GM12874 (cell line): ENCODE results near the gene REEP2.

Source experiments
- TF ChIP-seq, protein P1 (sequence below): IDR thresholded peaks from 2 replicates; pipeline ENCODE4 v1.5.1; 2011; ENCODE audit warnings: low read depth, mild to moderate bottlenecking, control low read depth, low read length, moderate library complexity; ENCODE audit not compliant: insufficient read depth

The REEP2 gene

DNA sequence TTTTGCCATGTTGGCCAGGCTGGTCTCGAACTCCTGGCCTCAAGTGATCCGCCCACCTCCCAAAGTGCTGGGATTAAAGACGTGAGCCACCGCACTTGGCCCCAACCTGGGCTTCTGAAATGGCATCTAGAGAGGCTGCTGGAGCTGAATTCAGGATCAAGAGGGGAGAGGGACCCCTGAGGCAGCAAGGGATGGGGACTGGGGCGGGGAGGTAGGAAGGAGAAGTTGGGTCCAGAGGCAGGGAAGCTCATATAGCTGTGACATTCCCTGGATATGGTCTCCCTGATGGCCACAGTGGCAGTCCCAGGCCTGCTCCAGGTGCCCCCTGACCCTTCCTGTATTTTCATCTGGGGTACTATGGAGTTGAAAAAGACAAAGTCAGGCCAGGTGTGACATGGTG lies 12.1 kb downstream of the REEP2 start:
- TF ChIP-seq, protein P1, sequence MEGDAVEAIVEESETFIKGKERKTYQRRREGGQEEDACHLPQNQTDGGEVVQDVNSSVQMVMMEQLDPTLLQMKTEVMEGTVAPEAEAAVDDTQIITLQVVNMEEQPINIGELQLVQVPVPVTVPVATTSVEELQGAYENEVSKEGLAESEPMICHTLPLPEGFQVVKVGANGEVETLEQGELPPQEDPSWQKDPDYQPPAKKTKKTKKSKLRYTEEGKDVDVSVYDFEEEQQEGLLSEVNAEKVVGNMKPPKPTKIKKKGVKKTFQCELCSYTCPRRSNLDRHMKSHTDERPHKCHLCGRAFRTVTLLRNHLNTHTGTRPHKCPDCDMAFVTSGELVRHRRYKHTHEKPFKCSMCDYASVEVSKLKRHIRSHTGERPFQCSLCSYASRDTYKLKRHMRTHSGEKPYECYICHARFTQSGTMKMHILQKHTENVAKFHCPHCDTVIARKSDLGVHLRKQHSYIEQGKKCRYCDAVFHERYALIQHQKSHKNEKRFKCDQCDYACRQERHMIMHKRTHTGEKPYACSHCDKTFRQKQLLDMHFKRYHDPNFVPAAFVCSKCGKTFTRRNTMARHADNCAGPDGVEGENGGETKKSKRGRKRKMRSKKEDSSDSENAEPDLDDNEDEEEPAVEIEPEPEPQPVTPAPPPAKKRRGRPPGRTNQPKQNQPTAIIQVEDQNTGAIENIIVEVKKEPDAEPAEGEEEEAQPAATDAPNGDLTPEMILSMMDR = no peak

DNA sequence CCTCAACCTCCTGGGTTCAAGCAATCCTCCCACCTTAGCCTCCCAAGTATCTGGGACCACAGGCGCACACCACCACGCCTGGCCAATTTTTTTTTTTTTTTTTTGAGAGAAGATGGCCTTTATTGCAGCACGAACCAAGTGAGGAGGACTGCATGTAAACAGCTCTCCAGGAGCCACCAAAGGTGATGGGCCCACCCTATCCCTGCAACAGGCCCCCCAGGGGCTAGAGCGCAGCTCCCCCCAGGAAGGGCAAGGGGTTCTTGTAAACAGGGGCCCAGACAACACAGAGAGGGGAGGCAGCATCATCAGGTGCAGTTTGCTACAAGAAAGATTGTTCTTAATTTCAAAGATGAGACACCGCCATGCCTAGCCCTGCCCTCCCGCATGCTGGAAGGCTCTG lies 13.9 kb downstream of the REEP2 start:
- TF ChIP-seq, protein P1 = no peak

DNA sequence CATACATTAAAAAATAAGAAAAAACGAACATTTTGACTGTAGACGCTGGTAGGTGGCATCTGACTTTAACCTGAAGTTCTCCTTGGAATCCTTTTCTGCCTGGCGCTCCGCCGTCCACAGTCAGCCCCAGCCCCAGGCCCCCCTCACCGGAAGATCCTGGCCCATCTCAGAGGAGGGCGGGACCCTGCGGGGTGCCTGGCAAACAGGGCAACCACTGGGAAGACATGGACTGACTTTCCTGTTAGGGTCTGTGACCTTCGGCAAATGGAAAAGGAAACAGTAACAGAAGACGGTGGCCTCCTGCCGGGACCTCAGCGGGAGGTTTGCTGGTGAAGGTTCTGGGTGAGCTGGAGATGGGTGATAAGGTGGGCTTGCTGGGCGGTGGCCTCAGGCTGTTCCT lies 14.7 kb downstream of the REEP2 start:
- TF ChIP-seq, protein P1 = no peak

DNA sequence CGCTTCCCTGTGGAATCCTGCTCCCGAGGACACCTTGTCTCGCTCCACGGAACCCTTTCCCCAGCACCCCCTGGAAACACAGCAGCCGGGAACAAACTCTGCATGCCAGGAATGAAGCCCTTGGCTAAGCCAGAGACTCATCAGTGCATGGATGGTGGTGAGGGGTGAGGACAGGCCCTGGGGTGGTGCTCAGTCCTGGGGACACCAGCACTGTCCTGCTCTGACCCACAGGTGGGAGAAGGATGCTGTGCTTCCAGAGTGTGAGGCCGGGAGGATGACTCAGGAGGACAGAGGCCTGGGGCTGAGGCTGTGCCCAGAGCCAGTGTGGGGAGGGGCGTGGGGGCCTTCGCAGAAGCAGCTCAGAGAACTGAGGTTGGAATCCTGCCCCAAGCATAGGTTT lies 15.3 kb downstream of the REEP2 start:
- TF ChIP-seq, protein P1 = no peak

DNA sequence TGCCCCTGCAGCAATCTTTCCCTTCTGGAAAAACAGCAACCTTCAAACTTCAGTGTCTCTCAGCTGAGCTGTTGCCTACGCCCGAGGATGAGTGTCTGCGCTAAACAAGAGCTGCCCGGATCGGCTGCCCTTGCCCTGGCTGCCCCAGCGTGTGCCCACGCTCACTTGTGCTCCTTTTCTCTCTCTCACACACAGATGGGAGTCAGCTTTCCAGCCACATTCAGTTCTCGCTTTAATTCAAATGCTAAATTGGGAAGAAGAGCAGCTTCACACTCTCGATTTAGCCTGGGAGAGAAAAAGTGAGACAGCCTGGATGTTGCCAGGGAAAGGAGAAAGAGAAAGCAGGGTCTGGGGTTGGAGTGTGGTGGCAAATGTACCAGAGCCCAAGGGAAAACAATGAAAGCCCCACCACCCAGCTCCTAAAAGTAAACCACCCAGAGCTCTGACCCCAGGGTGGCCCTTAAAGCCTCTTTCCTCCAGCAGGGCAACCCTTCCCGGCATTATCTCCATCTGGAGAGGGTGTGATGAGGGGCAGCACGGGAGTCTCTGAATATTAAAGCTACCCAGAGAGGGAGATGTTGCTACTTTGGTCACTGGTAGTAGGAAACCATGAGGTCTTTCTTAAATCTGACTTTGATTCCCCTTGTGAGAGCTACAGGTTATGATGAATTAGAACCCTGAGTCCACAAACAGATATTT lies 16.5 kb downstream of the REEP2 start:
- TF ChIP-seq, protein P1 = no peak

DNA sequence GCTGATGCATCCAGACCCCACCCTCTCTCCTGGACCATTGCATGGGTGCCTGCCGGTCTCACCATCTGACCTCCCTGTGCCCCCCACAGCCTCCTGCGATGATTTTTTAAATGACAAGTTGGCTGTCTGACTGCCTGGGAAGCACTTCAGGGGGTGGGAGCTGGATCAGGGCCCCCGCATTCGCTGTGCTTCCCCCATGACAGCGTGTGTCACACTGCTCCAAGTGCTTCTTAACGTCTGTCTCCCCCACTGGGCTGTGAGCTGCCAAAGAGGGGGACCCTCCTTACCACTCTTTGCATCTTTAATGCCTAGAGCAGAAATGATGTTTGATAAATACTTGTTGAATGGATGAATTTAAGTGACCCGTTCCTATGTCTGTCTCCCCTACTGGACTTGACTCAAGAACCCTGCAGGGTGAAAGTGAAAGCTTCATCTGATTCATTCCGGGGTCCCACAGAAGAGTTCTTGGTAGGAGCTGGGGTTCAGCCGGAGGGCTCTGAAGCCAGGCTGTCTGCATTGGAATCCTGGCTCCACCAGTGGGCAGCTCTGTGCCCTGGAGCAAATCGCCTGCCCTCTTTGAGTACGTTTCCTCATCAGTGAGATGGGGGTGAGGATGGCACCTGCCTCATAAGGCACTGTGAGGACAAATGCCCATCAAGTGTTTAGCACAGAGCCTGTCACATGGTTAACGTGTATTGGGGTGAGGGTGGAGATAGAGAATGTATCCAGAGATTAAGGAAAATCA lies 18.8 kb downstream of the REEP2 start:
- TF ChIP-seq, protein P1 = no peak

DNA sequence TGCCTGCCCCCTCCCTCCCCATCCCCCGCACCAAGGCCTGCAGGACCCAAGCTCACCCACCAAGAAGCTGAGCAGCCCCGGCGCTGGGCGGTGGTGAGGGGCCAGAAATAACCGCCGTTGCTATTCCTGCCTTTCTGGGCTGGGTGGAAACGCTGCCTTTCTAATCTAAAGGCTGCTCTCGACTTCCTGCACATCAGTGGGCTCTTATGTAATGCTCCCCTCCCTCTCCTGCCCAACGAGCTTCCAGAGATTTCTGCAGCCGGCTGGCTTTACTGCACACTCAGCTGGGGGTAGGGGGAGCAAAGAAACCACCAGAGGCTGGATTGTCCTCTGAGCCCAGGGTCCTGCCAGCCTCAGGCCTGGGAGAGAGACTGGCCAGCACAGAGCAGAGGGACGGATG lies 19.5 kb downstream of the REEP2 start:
- TF ChIP-seq, protein P1 = no peak
